HG02852 (cell line): ENCODE data around the gene PGP.

Experiments used
- ATAC-seq: cut with Tn5 transposase; IDR thresholded peaks from one replicate; pipeline ENCODE4 v1.9.1; 2021; ENCODE audit warnings: mild to moderate bottlenecking, moderate library complexity; ENCODE audit not compliant: unreplicated experiment

Gene PGP

GRCh38 chr16:2167068-2167638 is 47.5 kb downstream of the PGP start:
- no peak for ATAC-seq

- no peak for ATAC-seq
Observed at GRCh38 chr16:2166263-2167067, 48.2 kb downstream of the PGP start.

DNA sequence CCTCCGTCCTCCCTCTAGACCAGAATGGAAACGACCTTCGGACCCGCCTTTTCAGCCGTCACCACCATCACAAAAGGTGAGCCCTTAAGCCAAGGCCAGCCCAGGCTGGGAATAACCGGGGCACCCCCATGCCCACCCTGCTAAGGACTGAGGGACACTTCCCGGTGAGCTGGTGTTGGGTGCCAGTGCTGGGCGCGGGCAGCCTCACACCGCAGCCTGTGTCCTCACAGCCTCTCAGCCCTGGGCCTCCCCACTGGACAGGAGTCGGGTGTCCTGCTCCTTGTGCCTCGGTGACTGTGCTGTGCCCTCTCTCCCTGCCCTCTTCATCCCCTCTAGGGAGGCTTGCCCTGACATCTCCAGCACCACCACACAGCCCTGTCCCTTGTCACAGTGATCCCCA is 48.8 kb downstream of the PGP start:
- no peak for ATAC-seq

- no peak for ATAC-seq
Observed at GRCh38 chr16:2163211-2163881, 51.3 kb downstream of the PGP start.

GRCh38 chr16:2162676-2163118 is 51.9 kb downstream of the PGP start:
- no peak for ATAC-seq

- no peak for ATAC-seq
Observed at GRCh38 chr16:2161911-2162310, 52.7 kb downstream of the PGP start.
